Measurements from ENCODE around the gene CPNE5. TPM values are rescaled to one million over a fixed set of nuclear protein-coding genes. Genes with fewer than 3 reads are reported as not detected.

The CPNE5 gene
- polyA plus RNA-seq, 1 of the 3 experiments (the other 2 are of a cell fraction) = 0.30 TPM

DNA sequence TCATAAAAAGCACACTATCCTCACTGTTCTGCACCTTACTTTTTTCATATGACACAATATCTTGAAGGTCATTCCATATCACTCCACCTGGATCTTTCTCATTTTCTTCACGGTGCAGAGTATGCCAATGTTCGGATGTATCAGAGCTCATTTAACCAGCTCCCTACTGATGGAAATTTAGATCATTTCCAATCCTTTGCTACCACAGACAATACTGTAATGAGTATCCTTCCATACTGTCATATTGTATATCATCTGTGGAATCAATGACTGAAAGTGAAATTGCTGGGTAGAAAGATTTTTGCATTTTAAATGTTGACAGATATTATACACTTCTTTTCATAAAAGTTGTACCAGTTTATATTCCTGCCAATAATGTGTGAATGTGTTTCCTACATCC is 143.8 kb downstream of the CPNE5 start:
- Histone ChIP-seq H3K27ac (ENCODE audit: low read depth in 2 of 2, low read length in 1 of 2) (no peak overlapping the region), H3K27me3 (ENCODE audit: insufficient read depth) (no peaks in the 10 kb centered on the region), H3K36me3 (replicated peaks in 1 of 2; ENCODE audit: control insufficient read depth in 1 of 2, insufficient read depth in 2 of 2, low read length in 1 of 2) (no peaks in the 10 kb centered on the region), H3K79me2 (ENCODE audit: insufficient read depth) (no peaks in the 10 kb centered on the region), H3K4me1 (ENCODE audit: control insufficient read depth in 1 of 2, insufficient read depth in 2 of 2, low read depth in 1 of 2, low read length in 1 of 2) (no peaks in the 10 kb centered on the region; a peak in 1 of 4 replicates), H3K9me3 (no peaks in the 10 kb centered on the region), H3K4me3 (ENCODE audit: low read depth in 2 of 2, low read length in 1 of 2) (no peak overlapping the region), H3F3A (replicated peaks; ENCODE audit: insufficient read depth) (no peaks in the 10 kb centered on the region), H3K9ac (no peak overlapping the region), H3K4me2 (no peak overlapping the region), H2AFZ (ENCODE audit: low read depth) (no peak overlapping the region), H3K9me2 (no peaks in the 10 kb centered on the region), H4K20me1 (ENCODE audit: insufficient read depth) (no peaks in the 10 kb centered on the region)
- POLR2A ChIA-PET = no interaction called here
- DNase-seq = no peak
- 80% methylated on average over 2 of the region's 2 CpGs for WGBS (ENCODE audit: low lambda C conversion rate)
- TF ChIP-seq, protein P1, sequence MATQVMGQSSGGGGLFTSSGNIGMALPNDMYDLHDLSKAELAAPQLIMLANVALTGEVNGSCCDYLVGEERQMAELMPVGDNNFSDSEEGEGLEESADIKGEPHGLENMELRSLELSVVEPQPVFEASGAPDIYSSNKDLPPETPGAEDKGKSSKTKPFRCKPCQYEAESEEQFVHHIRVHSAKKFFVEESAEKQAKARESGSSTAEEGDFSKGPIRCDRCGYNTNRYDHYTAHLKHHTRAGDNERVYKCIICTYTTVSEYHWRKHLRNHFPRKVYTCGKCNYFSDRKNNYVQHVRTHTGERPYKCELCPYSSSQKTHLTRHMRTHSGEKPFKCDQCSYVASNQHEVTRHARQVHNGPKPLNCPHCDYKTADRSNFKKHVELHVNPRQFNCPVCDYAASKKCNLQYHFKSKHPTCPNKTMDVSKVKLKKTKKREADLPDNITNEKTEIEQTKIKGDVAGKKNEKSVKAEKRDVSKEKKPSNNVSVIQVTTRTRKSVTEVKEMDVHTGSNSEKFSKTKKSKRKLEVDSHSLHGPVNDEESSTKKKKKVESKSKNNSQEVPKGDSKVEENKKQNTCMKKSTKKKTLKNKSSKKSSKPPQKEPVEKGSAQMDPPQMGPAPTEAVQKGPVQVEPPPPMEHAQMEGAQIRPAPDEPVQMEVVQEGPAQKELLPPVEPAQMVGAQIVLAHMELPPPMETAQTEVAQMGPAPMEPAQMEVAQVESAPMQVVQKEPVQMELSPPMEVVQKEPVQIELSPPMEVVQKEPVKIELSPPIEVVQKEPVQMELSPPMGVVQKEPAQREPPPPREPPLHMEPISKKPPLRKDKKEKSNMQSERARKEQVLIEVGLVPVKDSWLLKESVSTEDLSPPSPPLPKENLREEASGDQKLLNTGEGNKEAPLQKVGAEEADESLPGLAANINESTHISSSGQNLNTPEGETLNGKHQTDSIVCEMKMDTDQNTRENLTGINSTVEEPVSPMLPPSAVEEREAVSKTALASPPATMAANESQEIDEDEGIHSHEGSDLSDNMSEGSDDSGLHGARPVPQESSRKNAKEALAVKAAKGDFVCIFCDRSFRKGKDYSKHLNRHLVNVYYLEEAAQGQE (IDR thresholded peaks at IDR 0.05; ENCODE audit: low read depth, low read length) = no peak
- TF ChIP-seq YY1 (IDR thresholded peaks at IDR 0.05; ENCODE audit: low read depth) (no peak), SMC3 (IDR thresholded peaks at IDR 0.05; ENCODE audit: low read depth, low read length) (no peak), RXRA (IDR thresholded peaks at IDR 0.05; ENCODE audit: borderline replicate concordance, low read depth) (no peak), TCF12 (IDR thresholded peaks at IDR 0.05) (no peak), CHD2 (IDR thresholded peaks at IDR 0.05; ENCODE audit: low read length, partially characterized antibody) (no peak), GATA2 (CRISPR knock-in tag; IDR thresholded peaks at IDR 0.05) (no peak)
- TF ChIP-seq, protein P2, sequence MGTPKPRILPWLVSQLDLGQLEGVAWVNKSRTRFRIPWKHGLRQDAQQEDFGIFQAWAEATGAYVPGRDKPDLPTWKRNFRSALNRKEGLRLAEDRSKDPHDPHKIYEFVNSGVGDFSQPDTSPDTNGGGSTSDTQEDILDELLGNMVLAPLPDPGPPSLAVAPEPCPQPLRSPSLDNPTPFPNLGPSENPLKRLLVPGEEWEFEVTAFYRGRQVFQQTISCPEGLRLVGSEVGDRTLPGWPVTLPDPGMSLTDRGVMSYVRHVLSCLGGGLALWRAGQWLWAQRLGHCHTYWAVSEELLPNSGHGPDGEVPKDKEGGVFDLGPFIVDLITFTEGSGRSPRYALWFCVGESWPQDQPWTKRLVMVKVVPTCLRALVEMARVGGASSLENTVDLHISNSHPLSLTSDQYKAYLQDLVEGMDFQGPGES (IDR thresholded peaks at IDR 0.05; ENCODE audit: low read depth, low read length) = no peak
- CTCF ChIA-PET = interaction anchor here (0.8 to 1.7 kb wide), 4 partner anchors 14 to 64 kb away, joined by 3 to 5 read pairs (median 4); no protein-coding TSS in a partner anchor

DNA sequence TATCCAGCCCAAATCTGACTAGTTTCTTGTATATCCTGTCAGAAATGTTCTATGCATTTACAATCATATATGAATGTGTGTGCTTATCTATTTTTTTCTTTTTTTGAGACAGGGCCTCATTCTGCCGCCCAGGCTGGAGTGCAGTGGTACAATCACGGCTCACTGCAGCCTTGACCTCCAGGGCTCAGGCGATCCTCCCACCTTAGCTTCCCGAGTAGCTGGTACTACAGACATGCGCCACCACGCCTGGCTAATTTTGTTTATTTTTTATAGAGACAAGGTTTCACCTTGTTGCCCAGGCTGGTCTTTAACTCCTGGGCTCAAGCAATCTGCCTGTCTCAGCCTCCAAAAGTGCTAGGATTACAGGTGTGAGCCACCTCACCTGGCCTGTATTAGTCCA is 144.6 kb downstream of the CPNE5 start:
- Histone ChIP-seq H3K9me3 (no peaks in the 10 kb centered on the region), H3K4me2 (no peak overlapping the region), H3F3A (replicated peaks; ENCODE audit: insufficient read depth) (peaks cover 3% of the 10 kb centered on the region), H4K20me1 (ENCODE audit: insufficient read depth) (peaks cover under 1% of the 10 kb centered on the region; the same call in 1 of the 2 replicates), H3K9ac (no peak overlapping the region), H3K9me2 (no peaks in the 10 kb centered on the region), H3K36me3 (replicated peaks in 1 of 2; ENCODE audit: control insufficient read depth in 1 of 2, insufficient read depth in 2 of 2, low read length in 1 of 2) (no peaks in the 10 kb centered on the region), H3K27me3 (ENCODE audit: insufficient read depth) (no peaks in the 10 kb centered on the region), H3K27ac (ENCODE audit: low read depth in 2 of 2, low read length in 1 of 2) (no peak overlapping the region), H3K4me1 (ENCODE audit: control insufficient read depth in 1 of 2, insufficient read depth in 2 of 2, low read depth in 1 of 2, low read length in 1 of 2) (no peaks in the 10 kb centered on the region; a peak in 1 of 4 replicates), H3K4me3 (ENCODE audit: low read depth in 2 of 2, low read length in 1 of 2) (no peak overlapping the region), H3K79me2 (ENCODE audit: insufficient read depth) (no peaks in the 10 kb centered on the region), H2AFZ (ENCODE audit: low read depth) (no peak overlapping the region)
- DNase-seq = no peak
- ChIA-PET POLR2A (no interaction called here), CTCF (interaction anchor here (1.7 kb wide), 1 partner anchor 30 kb away, joined by 4 read pairs; no protein-coding TSS in a partner anchor)
- TF ChIP-seq, protein P3, sequence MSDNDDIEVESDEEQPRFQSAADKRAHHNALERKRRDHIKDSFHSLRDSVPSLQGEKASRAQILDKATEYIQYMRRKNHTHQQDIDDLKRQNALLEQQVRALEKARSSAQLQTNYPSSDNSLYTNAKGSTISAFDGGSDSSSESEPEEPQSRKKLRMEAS (IDR thresholded peaks at IDR 0.05; ENCODE audit: low read depth) = no peak
- no peak for TF ChIP-seq FOSL2 (IDR thresholded peaks at IDR 0.05; ENCODE audit: borderline replicate concordance, low read depth)
- no peak for TF ChIP-seq CHD2 (IDR thresholded peaks at IDR 0.05; ENCODE audit: low read length, partially characterized antibody)
- TF ChIP-seq POLR2AphosphoS5 (IDR thresholded peaks at IDR 0.05; ENCODE audit: low read depth, low read length) = no peak
- TF ChIP-seq, protein P4, sequence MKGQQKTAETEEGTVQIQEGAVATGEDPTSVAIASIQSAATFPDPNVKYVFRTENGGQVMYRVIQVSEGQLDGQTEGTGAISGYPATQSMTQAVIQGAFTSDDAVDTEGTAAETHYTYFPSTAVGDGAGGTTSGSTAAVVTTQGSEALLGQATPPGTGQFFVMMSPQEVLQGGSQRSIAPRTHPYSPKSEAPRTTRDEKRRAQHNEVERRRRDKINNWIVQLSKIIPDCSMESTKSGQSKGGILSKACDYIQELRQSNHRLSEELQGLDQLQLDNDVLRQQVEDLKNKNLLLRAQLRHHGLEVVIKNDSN (IDR thresholded peaks at IDR 0.05; ENCODE audit: borderline replicate concordance, low read depth) = no peak
- TF ChIP-seq JUND (IDR thresholded peaks at IDR 0.05) = no peak
- TF ChIP-seq FOXJ3 (CRISPR knock-in tag; IDR thresholded peaks at IDR 0.05) = no peak
- no peak for TF ChIP-seq RAD21 (IDR thresholded peaks at IDR 0.05; ENCODE audit: low read length)
- TF ChIP-seq FOXM1 (IDR thresholded peaks at IDR 0.05; ENCODE audit: low read depth) = no peak
- no peak for TF ChIP-seq RFX5 (IDR thresholded peaks at IDR 0.05; ENCODE audit: low read length)
- TF ChIP-seq SMC3 (IDR thresholded peaks at IDR 0.05; ENCODE audit: low read depth, low read length) = no peak
- TF ChIP-seq TCF12 (IDR thresholded peaks at IDR 0.05) = no peak
- TF ChIP-seq YY1 (IDR thresholded peaks at IDR 0.05; ENCODE audit: low read depth) = no peak
- TF ChIP-seq EZH2phosphoT487 (IDR thresholded peaks at IDR 0.05; ENCODE audit: borderline replicate concordance, low read depth) = no peak
- TF ChIP-seq, protein P5, sequence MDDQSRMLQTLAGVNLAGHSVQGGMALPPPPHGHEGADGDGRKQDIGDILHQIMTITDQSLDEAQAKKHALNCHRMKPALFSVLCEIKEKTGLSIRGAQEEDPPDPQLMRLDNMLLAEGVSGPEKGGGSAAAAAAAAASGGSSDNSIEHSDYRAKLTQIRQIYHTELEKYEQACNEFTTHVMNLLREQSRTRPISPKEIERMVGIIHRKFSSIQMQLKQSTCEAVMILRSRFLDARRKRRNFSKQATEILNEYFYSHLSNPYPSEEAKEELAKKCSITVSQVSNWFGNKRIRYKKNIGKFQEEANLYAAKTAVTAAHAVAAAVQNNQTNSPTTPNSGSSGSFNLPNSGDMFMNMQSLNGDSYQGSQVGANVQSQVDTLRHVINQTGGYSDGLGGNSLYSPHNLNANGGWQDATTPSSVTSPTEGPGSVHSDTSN (IDR thresholded peaks at IDR 0.05) = no peak
- no peak for TF ChIP-seq NFIC (IDR thresholded peaks at IDR 0.05; ENCODE audit: borderline replicate concordance)
- WGBS (ENCODE audit: low lambda C conversion rate) = 91% methylated on average over 6 of the region's 6 CpGs
